A673 (cell line): ENCODE measurements around the gene IBA57.

Experiments used
- CTCF ChIP-seq: fragments of 300-800, 200-600 bp; sonication (generic); conservative IDR thresholded peaks from 2 replicates; pipeline ENCODE4 v1.5.1; 2017; ENCODE audit warnings: low read depth, mild to moderate bottlenecking, antibody characterized with exemption, low read length, moderate library complexity, mixed read lengths
- EZH2 ChIP-seq: fragments of 200-600 bp; sonication (generic); IDR thresholded peaks from 2 replicates; pipeline ENCODE4 v1.6.1; 2017; ENCODE audit warnings: borderline replicate concordance, low read depth, mild to moderate bottlenecking, mixed read lengths, antibody characterized with exemption, low read length; ENCODE audit not compliant: poor library complexity, severe bottlenecking

- TF ChIP-seq EZH2 (no peak), CTCF (no peak)
Observed at GRCh38 chr1:228190182-228190581, 24.6 kb downstream of the IBA57 start.
